GM19351 (cell line): ENCODE measurements around the gene REV1.

Experiments
- ATAC-seq: cut with Tn5 transposase; IDR thresholded peaks from one replicate; pipeline ENCODE4 v1.9.1; 2021; ENCODE audit warnings: mild to moderate bottlenecking, moderate library complexity; ENCODE audit not compliant: unreplicated experiment

Gene REV1

DNA sequence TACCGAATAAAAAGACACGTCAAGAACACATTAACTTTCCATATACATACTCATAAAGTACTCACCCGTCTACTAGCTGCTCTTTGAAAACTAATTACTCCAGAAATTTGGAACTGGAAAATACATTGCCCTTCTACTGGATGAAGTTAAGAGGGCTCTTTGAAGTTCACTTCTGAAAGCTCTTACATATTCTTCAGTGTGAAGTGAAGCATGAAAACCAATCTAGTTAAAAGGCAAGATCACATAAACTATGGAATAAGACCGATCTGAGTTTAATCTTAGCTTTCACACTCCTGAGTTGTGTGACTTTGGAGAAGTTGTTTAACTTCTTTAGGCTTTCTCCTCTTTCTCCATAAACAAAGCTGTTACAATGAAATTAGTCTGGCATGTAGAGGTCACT is 38.5 kb downstream of the REV1 start:
- ATAC-seq: no peak

DNA sequence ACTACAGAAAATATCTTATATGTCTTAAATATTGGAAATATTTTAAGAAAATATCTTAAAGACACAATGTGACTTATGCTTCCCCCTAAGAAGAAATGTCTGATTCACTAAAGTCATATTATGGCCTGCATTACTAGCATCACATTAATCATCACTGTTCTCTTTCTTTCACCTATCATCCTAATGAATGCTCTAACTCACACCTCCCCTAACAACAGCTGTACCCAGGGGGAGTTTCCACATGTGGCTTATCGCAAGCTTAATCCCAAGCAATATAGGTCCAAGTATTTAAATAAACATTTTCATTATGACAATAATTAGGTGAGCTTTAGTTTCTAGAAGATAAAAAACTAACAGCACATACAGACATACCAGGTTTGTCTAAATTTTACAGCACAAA is 39.6 kb downstream of the REV1 start:
- ATAC-seq: no peak

DNA sequence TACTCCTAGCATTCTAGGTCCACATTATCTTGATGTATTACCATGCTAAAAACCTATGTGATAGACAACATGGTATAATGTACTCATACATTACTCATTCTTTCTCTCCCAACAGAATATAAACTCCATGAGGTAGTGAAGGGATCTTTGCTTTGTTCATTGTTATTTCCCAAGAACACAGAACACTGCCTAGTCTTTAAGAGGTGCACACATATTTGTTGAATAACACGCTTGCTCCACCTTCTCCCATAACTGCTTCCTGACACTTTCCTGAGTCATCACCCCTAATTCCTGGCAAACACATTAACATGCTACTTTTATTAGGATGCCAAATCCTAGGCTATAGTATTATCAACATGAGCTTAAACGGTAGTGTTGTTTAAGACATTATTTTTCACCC is 41.3 kb downstream of the REV1 start:
- no peak for ATAC-seq

DNA sequence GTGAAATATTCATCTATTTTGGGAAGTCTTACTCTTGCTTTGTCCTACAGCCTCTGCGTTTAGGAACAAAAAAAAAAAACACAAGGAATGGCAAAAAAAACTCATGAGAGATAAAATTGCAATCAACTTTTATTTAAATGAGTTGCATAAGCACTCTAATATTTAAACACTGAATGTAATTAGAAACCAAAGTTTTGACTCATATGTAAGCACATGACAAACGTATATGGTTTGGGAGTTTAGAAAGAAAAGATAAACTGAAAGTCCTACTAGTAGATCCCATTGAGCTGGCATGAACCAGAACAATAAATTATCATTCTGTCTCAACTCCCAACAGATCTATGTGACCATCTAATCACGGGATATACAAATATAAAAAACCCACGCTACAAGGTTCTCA is 44.8 kb downstream of the REV1 start:
- ATAC-seq: no peak

DNA sequence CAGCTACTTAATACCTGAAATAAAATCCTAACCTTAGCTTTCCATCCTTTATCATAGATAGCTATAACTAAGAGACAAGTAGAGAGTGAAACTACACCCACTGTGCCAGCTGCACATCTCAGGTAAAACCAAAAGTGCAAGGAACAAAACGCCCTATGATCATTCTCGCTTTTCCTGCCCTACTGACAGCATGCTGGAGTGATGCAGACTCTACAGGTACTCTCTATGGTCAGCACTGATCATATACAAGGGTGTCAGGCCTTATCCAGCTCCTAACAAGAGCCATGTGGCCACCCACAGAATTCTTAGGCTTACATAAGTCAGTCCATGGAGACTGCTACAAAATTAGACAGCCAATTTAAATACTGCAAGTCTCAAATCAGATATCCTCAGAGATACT is 45.6 kb downstream of the REV1 start:
- no peak for ATAC-seq

DNA sequence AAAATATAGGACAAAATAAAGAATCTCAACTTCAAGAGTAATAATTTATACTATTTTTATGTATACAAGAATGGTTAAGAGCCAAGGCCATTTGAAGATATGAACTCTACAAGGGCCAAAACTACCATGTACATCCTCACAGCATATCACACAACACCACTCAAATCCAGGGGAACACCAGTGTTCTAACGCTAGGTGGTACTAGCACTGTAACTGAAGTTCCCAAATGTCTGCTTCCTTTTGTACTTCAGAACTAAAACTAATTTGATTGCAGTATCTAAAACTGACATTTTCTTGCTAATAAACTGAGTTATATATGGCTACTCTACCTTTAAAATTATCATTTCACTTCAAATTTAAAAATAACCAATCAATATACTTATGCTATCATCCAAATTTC is 47.0 kb downstream of the REV1 start:
- ATAC-seq: no peak

DNA sequence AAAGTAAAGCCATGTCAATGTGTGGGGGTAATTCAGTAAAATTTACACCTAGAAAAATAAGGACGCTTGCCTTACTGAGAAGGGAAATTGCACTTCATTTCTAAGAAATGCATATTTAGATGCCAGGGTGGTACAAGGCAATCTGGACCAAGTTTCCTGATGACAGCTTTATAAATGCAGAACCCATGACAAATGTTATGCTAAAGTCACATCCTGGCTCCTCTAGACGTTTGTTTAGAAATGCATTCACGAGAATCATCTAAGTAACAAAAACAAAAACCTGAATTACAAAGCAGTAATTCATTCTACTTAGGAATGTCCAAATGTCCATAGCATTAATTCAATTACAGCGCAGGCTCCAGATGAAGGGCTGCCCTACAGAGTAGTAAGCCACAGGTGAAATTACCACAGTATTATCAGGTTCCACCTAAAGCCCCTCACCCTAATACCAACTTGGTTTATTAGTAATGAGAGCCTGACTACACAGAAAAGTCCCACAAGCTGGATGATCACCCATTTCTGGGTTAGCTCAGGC is 49.8 kb downstream of the REV1 start:
- ATAC-seq: no peak

DNA sequence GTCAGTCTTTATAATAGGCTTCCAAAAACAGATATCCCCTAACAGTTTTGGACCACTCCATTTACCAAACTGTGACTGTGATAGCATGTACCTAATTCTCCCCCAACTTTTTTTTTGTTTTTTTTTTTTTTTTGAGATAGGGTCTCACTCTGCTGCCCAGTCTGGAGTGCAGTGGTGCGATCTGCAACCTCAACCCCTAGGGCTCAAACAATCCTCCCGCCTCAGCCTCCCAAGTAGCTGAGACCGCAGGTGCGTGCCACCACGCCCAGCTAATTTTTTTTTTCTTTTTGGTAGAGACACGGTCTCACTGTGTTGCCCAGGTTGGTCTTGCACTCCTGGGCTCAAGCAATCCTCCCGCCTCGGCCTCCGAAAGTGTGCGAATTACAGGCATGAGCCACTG is 52.9 kb downstream of the REV1 start:
- ATAC-seq: no peak

DNA sequence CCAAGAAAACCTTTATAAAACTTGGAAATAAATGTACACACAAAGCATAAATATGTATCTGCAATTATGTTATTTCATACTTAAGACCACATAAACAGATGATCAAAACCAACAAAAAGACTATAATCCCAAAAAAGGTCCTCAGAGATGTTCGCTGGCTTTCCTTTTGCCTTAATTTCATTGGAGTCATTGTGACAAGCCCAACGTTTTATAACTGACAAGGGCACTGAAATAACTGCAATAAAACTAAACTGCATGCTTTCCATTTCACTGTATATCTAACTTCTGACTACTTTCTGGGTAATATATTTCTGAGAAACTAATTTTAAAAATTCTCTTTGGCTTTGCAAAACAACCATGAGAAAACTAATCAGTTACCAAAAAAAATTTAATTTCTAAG is 56.5 kb downstream of the REV1 start:
- ATAC-seq: no peak

DNA sequence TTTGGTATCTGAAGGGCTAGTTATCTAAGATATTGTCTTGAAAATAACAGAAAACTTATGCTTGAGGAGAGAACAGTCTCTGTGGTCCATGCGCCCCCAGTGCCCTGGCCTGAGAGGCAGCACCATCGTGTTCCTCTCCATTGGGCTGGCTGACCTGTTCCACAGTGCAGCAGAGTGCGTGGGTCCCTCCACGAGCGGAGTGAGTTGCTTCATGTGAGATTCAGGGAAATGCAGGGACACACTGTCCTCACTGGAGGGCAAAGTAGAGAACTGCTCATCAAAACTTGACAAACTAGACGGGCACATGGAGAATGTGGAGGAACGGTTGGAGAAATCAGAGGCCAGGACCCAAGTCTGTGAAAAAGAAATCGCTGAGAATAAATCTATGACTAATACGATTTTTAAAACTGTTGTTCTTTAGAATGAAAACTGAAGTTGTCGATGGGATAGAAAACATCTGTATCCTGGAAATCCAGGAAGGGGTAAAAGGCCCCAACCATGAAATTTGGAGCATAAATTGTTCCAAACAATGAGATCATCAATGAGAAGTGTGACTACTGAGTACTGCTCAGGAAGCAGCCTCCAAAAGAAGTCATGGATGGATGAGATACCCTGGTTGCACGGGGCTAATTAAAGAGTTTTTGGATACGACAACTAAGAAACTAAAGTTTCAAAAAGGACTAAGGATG is 58.1 kb downstream of the REV1 start:
- ATAC-seq: no peak

DNA sequence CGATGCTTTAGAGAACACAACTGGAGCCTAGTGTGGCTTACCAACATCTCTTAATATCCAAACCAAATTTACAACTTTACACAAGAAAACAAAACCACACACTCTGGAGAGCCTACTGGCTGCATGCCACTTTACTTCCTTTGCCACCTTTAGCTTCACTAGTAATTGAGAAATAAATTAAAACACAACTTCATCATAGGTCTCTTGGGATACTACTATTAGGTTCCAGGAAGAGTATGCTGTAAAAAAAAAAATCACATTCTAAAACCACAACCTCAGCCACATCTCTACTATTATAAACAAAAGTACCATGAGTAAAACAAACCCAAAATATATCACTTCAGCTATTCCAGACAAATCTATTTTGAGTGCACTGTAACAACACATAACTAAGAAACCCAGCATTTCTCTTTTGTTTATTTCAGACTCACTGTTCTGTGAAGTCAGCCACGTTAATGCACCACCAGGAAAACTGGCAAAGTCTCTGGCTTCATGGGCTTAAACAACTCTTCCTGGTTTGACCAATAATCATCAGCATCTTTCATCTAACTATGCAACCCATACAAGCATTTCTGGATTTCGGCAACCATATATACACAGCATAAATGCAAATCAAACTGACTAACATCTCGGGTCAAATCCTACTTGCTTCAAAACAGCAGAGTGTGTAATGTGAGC is 59.1 kb downstream of the REV1 start:
- ATAC-seq: no peak

DNA sequence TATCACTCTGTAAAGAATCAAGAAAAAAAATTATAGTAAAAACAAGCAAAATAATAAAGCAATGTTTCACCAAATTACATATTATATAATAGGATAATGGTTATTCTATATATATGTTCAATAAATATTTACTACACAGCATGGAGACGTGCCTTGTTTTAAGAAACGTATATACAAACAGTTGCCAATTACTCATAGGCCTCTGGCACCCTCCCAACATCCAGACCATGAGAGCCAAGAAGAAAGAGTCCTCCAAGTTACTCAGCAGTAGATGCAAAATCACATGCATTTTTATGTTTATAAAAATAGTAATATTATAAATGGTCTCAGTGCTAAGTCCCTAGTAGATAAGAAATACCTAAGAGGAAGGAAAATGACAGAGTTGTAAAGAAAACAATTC is 64.8 kb downstream of the REV1 start:
- no peak for ATAC-seq

DNA sequence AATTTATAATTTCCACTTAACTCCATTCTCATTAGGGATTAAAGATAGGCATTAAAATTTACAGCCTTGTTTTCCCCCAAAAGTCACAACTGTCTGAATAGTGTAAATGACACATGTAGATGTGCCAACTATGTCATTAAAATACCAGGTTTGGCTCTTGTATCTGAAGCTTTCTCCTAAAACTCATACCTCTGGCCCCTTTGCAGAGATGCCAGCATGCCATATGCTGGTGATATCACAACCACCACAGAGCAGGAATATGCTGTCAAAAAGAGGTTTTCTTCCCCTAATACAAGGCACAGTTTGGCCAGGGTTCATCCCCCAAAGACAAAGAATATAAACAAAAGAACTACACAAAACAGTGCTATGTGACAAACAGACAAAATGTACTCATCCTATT is 65.4 kb downstream of the REV1 start:
- ATAC-seq: no peak

DNA sequence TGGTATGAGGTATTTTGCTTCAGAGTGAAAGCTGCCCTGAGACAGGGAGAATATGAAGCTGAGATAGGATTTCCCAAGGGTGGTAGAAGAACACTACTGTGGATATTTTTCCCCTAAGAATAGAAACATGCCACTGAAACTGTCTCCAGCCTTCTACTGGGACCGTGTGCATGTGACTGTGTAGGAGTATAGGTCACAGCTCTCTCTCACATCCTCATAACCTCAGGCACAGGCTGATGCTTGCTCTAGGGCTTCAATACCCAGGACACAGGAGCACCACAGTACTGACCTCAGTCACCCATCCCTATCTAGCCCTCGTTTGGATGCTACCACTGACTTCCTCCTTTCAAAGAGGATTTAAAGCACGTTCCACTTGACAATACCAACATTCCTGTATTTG is 67.2 kb downstream of the REV1 start:
- ATAC-seq: peak; percentile 73

DNA sequence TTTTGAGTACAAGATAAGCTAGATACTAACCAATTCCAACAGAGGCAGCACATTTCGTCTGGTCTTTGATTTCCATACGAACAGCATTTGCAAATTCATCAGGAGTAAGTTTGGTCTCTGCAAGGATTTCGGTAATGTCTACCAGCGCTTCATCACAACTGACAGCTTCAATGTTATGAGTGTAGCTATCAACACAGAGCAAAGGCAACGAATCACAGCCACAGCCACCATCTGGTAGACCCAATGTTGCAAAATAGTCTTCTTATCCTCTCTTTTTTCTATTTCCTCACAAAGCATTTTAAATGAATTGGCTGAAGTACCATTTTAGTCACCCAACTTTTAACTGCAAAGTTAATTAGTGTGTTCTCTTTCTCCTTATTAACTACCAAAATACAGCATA is 68.3 kb downstream of the REV1 start:
- ATAC-seq: no peak

DNA sequence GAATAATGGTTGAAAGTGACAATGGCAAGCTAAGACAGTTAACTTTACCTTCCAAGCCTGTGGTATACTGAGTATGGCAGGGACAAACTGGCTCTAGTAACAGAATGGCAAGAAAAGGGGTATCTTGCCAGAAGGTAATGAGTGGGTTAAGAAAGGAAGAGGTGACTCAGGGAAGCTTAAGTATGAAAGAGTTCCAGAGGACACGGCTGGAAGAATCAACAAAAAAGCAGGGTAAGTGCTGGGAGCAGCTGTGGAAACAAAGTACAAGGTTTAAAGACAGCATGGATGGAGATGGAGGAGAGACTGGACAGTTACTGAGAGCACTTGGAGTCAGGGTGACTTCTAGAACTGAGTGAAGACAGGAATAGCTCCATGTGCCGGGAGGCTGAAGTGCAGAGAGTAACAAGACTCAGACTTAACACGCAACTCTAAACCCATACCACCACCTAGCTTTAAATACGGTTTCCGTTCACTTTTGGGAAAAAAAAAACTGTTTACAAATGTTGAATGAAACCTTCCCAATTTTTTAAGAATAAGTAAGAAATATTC is 69.0 kb downstream of the REV1 start:
- ATAC-seq: no peak

DNA sequence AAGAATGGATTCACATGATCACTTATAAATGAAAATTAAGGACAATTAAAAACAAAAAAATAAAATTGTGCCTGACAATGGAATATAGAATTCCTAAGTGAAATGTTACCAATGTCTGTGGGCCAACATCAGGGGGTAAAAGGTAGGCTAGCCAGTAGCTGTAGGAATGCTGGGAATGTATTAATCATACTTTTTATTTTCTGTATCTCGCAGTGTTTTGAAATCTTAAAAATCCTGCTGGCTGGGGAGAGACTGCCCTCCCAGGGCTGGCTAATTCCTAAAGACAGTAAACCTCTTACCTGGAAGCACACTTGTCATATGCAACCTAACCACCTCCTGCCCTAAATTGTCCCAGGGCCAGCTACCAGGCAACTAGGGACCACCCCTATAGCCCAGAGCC is 69.8 kb downstream of the REV1 start:
- no peak for ATAC-seq

DNA sequence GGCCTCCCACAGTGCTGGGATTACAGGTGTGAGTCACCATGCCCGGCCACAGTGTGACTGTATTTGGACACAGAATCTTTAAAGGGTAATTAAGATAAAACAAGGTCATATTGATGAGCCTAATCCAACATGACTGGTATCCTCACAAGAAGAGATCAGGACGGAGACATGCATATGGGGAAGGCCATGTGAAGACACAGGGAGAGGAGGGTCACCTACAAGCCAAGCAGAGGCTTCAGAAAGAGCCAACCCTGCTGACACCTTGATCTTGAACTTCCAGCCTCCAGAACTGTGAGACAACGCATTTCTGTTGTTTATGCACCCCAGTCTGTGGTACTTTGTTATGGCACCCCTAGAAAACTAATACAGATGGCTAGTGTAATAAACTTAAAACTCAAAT is 72.4 kb downstream of the REV1 start:
- no peak for ATAC-seq

DNA sequence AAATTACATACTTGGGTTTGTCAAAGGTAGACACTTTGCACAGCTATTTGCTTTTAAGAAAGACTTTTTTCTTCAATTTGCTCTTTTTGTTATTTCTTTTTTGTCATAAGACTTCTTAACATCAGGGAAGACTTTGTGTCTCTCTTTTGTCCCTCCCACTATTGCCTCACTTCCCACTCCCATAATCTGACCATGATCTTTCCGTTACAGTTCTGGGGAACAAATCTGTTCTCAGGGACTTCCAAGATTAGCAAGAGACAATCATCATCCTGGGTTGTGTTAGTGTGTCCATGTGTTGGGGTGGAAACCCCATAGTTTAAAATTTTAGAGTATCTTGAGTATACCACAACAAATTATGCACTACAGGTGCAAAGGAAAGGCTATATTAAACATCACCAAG is 75.3 kb downstream of the REV1 start:
- ATAC-seq: no peak

DNA sequence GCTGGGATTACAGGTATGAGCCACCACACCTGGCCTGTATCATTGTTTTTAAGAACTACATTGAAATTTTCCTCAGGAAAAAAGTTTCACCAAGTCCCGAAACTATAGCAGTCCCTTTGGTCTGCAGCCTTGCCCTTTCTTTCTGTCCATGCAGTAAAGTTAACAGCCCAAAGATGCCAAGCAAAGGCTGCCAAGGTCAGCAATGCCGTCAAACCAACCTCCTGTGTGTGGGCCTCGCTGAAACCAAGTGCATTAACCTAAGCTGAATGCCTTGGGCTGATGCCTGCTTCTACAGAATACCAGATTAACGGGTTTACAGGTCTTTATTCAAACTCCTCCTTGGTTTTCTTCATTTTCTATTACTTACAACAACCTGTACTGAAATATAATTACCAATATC is 79.5 kb downstream of the REV1 start:
- ATAC-seq: no peak

DNA sequence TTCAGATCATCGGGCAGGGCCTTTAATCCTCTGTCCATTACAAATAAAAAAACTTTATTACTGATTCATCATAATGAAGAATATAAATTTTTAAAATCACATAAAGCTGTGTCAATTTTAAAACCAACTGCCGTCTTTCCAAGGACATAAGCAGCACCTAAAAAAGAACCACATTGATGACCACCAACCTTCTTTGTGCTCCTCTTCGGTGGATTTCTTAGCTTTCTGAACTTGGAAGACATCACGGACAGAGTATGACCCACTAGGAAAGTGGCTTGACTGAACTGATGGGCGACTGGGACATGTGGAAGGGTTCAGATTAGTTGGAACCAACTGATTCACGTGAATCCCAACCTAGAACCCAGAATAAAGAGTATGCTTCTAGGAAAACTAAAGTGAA is 83.7 kb downstream of the REV1 start:
- no peak for ATAC-seq
